HG02678 (cell line): ENCODE data around the gene IGDCC3.

Experiments
- ATAC-seq: cut with Tn5 transposase; IDR thresholded peaks from one replicate; pipeline ENCODE4 v1.9.1; 2021; ENCODE audit warnings: mild to moderate bottlenecking, moderate library complexity; ENCODE audit not compliant: unreplicated experiment

Gene IGDCC3

GRCh38 chr15:65389226-65389625 is 11.4 kb upstream of the IGDCC3 start:
- no peak for ATAC-seq

- no peak for ATAC-seq
These were observed 10.7 kb upstream of the IGDCC3 start for GRCh38 chr15:65388306-65389080.

GRCh38 chr15:65386886-65387285 is 9.1 kb upstream of the IGDCC3 start:
- no peak for ATAC-seq

GRCh38 chr15:65386376-65386775 is 8.6 kb upstream of the IGDCC3 start:
- ATAC-seq, result no peak

GRCh38 chr15:65385870-65386258 is 8.1 kb upstream of the IGDCC3 start:
- ATAC-seq, result no peak

GRCh38 chr15:65384895-65385869 is 7.4 kb upstream of the IGDCC3 start:
- ATAC-seq, result peak; percentile 72

- ATAC-seq, result no peak
These were observed 6.7 kb upstream of the IGDCC3 start for GRCh38 chr15:65384505-65384894.

- no peak for ATAC-seq
These were observed 6.2 kb upstream of the IGDCC3 start for GRCh38 chr15:65383991-65384390.

- no peak for ATAC-seq
These were observed 5.7 kb upstream of the IGDCC3 start for GRCh38 chr15:65383456-65383855.

- ATAC-seq, result no peak
These were observed 5.1 kb upstream of the IGDCC3 start for GRCh38 chr15:65382921-65383320.

- ATAC-seq, result no peak
These were observed 4.3 kb upstream of the IGDCC3 start for GRCh38 chr15:65382146-65382491.

GRCh38 chr15:65381445-65382145 is 3.8 kb upstream of the IGDCC3 start:
- ATAC-seq, result no peak

- no peak for ATAC-seq
These were observed 2.2 kb upstream of the IGDCC3 start for GRCh38 chr15:65379986-65380385.

GRCh38 chr15:65377105-65377975 is 462 bp downstream of the IGDCC3 start:
- no peak for ATAC-seq

- ATAC-seq, result no peak
These were observed 1.1 kb downstream of the IGDCC3 start for GRCh38 chr15:65376767-65377104.

GRCh38 chr15:65375871-65376607 is 1.8 kb downstream of the IGDCC3 start:
- ATAC-seq, result no peak

- no peak for ATAC-seq
These were observed 2.9 kb downstream of the IGDCC3 start for GRCh38 chr15:65374821-65375401.

GRCh38 chr15:65374334-65374733 is 3.5 kb downstream of the IGDCC3 start:
- no peak for ATAC-seq

- ATAC-seq, result no peak
These were observed 4.6 kb downstream of the IGDCC3 start for GRCh38 chr15:65373163-65373651.

GRCh38 chr15:65372787-65373067 is 5.1 kb downstream of the IGDCC3 start:
- no peak for ATAC-seq
